Ishikawa (cell line): Measurements from ENCODE around the gene KRTAP10-4.
A peak's percentile ranks its signal among the peaks of the same experiment; 100 is the strongest.

ENCODE experiments used
- CEBPB ChIP-seq: IDR thresholded peaks from 2 replicates; pipeline ENCODE4 v1.6.1; 2012
- CREB1 ChIP-seq: IDR thresholded peaks from 2 replicates; pipeline ENCODE4 v1.6.1; 2012; ENCODE audit warnings: low read depth
- EGR1 ChIP-seq: IDR thresholded peaks from 2 replicates; pipeline ENCODE4 v1.6.1; 2012
- EP300 ChIP-seq: IDR thresholded peaks from 2 replicates; pipeline ENCODE4 v1.6.1; 2012; ENCODE audit warnings: borderline replicate concordance
- FOXM1 ChIP-seq: IDR thresholded peaks from 2 replicates; pipeline ENCODE4 v1.6.1; 2012; ENCODE audit warnings: low read depth, borderline replicate concordance
- NFIC ChIP-seq: IDR thresholded peaks from 2 replicates; pipeline ENCODE4 v1.6.1; 2012
- RAD21 ChIP-seq: IDR thresholded peaks from 2 replicates; pipeline ENCODE4 v1.6.1; 2012; ENCODE audit warnings: low read depth
- REST ChIP-seq: IDR thresholded peaks from 2 replicates; pipeline ENCODE4 v1.6.1; 2012; ENCODE audit warnings: low read depth, mild to moderate bottlenecking
- TAF1 ChIP-seq: IDR thresholded peaks from 2 replicates; pipeline ENCODE4 v1.6.1; 2012; ENCODE audit warnings: low read depth, mild to moderate bottlenecking
- TCF12 ChIP-seq: IDR thresholded peaks from 2 replicates; pipeline ENCODE4 v1.6.1; 2012; ENCODE audit warnings: low read depth
- TEAD4 ChIP-seq: IDR thresholded peaks from 2 replicates; pipeline ENCODE4 v1.6.1; 2012
- YY1 ChIP-seq: IDR thresholded peaks from 2 replicates; pipeline ENCODE4 v1.6.1; 2012; ENCODE audit warnings: low read depth
- ZBTB7A ChIP-seq: IDR thresholded peaks from 2 replicates; pipeline ENCODE4 v1.6.1; 2012; ENCODE audit warnings: low read depth
- TF ChIP-seq, protein P1 (sequence below): IDR thresholded peaks from 2 replicates; pipeline ENCODE4 v1.6.1; 2012
- TF ChIP-seq, protein P2 (sequence below): IDR thresholded peaks from 2 replicates; pipeline ENCODE4 v1.6.1; 2012

KRTAP10-4 gene

GRCh38 chr21:44571296-44571695 is 2.2 kb upstream of the KRTAP10-4 start:
- TF ChIP-seq FOXM1 (no peak), YY1 (no peak), ZBTB7A (no peak), RAD21 (no peak), CEBPB (no peak), TAF1 (no peak), CREB1 (no peak), TEAD4 (no peak), TCF12 (no peak), EP300 (no peak)
- TF ChIP-seq, protein P1, sequence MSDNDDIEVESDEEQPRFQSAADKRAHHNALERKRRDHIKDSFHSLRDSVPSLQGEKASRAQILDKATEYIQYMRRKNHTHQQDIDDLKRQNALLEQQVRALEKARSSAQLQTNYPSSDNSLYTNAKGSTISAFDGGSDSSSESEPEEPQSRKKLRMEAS, result no peak

DNA sequence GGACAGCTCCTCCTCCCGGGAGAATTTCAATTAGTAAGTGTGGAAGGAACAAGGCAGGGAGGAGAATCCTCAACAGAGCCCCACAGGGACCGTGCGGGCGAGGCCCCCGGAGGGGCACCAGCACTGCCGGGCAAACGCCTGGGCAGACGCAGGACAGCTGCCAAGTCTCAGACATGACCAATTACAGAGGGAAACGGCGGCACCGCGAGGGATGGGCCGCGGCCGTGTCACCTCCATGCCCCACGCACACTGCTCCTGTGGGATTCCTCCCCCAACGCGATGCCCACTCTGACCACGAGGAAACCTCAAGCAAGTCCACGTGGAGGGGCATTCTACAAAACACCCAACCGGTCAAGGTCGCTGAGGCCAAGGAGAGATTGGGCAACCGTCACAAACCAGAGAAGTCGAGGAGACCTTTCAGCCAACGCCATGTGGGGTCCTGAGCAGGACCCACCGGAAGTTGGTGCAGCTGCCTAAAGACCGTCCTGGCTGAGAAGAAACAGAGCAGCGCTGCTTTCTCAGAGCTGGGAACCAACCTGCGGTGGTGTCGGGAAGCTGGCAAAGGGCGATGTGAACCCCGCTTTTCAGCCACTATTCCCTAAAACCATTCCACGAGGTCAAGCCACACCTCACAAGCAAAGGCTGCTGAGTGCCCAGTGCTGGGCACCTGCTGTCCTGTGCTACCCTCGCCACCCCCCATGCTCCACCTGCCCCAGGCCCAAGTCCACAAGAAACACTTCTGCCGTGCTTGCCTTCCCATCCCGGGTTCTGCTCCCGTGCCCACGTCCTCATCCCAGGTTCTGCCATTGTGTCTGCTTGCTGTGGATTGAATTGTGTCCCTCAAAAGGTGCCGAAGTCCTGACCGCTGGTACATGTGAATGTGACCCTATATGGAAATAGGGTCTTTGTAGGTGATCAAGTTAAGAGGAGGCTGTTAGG is 1.4 kb upstream of the KRTAP10-4 start:
- TF ChIP-seq ZBTB7A (no peak), RAD21 (no peak), YY1 (no peak), TAF1 (no peak), TCF12 (no peak), TEAD4 (no peak), FOXM1 (no peak), NFIC (no peak), EGR1 (no peak), REST (no peak), CREB1 (no peak), EP300 (no peak), CEBPB (no peak)
- TF ChIP-seq, protein P1, result no peak
- TF ChIP-seq, protein P2, sequence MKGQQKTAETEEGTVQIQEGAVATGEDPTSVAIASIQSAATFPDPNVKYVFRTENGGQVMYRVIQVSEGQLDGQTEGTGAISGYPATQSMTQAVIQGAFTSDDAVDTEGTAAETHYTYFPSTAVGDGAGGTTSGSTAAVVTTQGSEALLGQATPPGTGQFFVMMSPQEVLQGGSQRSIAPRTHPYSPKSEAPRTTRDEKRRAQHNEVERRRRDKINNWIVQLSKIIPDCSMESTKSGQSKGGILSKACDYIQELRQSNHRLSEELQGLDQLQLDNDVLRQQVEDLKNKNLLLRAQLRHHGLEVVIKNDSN, result no peak

DNA sequence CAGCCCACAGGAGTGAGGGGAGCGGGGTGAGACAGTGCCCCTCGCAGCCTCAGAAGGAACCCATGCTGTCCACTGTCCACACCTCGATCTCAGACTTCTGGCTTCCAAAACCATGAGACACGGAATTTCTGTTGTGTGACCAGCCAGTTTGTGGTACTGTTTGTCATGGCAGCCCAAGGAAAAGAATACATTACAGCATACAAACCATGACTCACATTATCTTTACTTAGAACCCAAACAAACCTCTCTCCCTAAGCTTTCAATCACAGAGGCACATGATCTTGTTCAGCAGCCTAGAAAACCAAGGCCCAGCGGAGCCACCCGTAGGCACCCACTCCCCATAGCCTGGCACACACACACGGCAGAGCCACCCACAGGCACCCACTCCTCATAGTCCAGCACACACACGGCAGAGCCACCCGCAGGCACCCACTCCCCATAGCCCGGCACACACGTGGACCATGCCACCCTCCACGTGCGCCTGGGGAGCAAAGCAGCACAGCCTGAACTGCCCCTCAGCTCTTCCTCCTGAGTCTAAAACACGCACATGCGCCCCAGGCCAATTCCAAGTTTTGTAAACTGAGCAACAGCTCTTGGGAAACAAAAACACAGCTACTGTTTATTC is 458 bp upstream of the KRTAP10-4 start:
- TF ChIP-seq ZBTB7A, result no peak
- TF ChIP-seq EP300, result no peak
- TF ChIP-seq TCF12, result no peak
- TF ChIP-seq YY1, result no peak
- no peak for TF ChIP-seq FOXM1
- TF ChIP-seq NFIC, result no peak
- TF ChIP-seq, protein P2, result no peak
- no peak for TF ChIP-seq TEAD4

DNA sequence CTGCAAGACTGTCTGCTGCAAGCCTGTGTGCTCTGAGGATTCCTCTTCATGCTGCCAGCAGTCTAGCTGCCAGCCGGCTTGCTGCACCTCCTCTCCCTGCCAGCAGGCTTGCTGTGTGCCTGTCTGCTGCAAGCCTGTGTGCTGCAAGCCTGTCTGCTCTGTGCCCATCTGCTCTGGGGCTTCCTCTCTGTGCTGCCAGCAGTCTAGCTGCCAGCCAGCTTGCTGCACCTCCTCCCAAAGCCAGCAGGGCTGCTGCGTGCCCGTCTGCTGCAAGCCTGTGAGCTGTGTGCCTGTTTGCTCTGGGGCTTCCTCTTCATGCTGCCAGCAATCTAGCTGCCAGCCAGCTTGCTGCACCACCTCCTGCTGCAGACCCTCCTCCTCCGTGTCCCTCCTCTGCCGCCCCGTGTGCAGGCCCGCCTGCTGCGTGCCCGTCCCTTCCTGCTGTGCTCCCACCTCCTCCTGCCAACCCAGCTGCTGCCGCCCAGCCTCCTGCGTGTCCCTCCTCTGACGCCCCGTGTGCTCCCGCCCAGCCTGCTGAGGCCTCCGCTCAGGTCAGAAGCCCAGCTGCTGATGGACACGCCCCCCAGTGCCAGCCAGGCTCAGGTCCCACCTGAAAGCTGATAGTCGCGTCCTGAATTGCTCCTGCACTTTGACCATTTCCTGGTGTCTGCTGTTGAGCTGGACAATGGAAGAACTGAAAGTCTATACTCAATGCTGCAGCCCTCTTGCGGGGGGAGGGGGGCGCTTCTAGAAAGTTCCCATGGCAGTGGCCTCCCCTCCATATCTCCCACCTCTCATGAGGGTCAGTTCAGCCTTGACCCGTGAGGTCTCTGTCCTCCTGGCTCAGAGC is 1.2 kb downstream of the KRTAP10-4 start:
- no peak; the same call in 1 of the 2 replicates for TF ChIP-seq EGR1
- TF ChIP-seq, protein P1, result peak; percentile 56; the same call in 1 of the 2 replicates
- 0 out of 2 replicates have a peak, but pooled peaks have one; percentile 25 for TF ChIP-seq TEAD4
- TF ChIP-seq EP300, result peak; percentile 68
- TF ChIP-seq ZBTB7A, result no peak
- TF ChIP-seq CEBPB, result no peak
- TF ChIP-seq YY1, result no peak
- no peak for TF ChIP-seq CREB1
- TF ChIP-seq RAD21, result no peak
- TF ChIP-seq, protein P2, result 0 out of 2 replicates have a peak, but pooled peaks have one; percentile 24
- peak; percentile 90 for TF ChIP-seq TCF12
- no peak for TF ChIP-seq FOXM1
- no peak for TF ChIP-seq TAF1
- no peak for TF ChIP-seq REST
- TF ChIP-seq NFIC, result peak; percentile 70; the same call in 1 of the 2 replicates
